ENCODE results near the gene GARIN5A.

The GARIN5A gene

DNA sequence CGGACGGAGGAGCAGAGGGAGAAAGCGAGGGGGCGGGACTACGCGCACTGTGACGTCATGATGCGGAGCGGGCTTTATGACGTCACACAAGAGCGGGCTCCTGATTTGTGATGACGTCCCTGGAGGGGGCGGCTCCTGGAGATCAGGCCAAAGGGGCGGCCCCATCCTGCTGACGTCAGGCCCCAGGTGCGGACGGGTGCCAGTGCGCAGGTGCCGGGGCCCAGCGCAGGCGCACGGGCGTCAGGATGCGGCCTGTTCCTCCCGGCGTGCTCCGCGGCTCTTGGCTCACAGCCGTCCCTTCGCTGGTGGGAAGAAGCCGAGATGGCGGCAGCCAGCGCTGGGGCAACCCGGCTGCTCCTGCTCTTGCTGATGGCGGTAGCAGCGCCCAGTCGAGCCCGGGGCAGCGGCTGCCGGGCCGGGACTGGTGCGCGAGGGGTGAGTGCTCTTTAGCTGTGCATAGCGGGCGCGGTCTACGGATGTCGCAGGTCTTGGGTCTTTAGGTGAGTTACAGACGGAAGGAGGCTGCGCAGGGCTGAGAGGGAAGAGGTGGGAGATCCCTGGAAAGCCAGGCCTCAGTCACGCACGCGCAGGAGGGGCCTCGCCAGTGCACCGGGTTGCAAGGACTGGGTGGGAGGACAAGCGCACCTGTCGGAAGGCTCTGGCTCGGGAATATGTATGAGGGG lies at the start of gene GARIN5A, which contains the start of gene EMC10:
TSS of gene GARIN5A (minus strand) at position 625 of the 683 bp plus-strand sequence. CDS start at position 165, 460 bp downstream.
TSS of gene EMC10 (plus strand) at position 284 of the 683 bp plus-strand sequence. CDS start at position 322, 38 bp downstream.
- DNase-seq = peak; percentile 80

DNA sequence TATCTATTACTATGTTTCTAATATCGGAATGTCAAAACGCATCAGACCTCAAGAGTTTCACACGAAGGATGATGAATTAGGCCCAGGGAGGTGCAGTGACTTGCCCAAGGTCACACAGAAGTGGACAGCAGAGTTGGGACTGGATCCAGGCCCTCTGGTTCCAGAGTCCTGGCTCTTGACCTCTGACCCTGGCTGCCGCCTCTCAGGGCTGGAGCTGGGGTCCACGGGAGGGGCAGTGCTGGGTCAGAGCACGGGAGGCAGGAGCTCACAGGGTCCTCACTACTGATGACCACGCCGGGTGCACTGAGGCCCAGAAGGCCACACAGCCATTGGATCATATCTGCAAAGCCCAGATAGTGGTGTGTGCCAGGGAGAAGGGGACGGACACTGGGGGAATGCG lies 46.2 kb upstream of the GARIN5A start:
- no peak for DNase-seq

GRCh38 chr19:50520822-50521465 lies 44.3 kb upstream of the GARIN5A start:
- DNase-seq = no peak

- DNase-seq = no peak
Measured at GRCh38 chr19:50519006-50519575, 42.4 kb upstream of the GARIN5A start.

GRCh38 chr19:50518091-50519005 lies 41.7 kb upstream of the GARIN5A start:
- DNase-seq = no peak

DNA sequence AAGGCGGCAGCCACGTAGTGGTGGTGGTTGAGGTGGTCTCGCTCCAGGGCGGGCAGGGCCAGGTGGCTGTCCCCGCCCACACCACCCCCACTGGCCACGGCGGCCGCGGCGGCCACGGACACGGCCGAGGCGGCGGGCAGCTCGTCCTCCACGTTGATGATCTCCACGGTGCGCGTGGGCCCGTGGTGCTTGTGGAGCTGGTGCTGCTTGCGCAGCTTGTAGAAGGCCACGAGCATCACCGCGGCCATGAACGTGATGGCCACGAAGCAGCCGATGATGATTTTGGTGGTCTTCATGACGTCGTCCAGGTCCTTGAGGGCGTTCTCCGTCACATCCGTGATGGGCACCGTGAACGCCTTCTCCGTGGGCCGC lies 41.0 kb upstream of the GARIN5A start:
- no peak for DNase-seq

DNA sequence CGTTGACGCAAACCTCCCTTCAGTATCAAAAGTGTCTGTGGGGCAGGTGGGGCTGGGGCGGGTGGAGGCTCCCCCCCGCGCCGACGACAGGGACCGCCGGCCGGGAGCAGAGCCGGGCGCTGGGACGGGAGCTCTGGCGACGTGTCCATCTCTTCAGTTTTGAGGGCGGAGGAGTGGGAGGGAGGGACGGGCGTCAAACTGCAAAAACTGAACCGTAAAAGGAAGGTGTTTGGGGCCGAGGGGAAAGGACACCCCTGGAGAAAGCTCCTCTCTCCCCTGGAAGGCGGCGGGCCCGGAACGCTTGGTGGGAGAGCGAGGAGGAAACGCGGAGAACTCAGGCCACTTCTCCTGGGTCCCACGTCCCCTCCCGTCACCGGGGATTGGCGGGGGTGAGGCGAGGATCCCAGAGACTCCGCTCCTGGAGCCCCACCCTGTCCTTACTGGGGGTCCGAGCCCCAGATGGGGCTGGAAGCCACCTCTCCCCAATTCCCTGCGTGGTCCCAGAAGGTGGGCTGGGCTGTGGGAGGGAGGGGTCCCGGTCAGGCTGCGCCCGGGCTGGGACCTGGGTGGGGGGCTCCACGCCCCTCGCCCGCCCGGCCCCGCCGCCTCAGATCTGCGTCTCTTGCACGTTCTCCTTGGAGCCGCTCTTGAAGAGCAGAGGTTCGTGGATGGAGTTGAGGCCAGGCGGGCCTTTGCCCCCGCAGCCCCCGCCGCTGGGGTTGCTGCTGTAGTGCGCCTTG lies 40.5 kb upstream of the GARIN5A start:
- DNase-seq = no peak

GRCh38 chr19:50516456-50516855 lies 39.8 kb upstream of the GARIN5A start:
- no peak for DNase-seq

DNA sequence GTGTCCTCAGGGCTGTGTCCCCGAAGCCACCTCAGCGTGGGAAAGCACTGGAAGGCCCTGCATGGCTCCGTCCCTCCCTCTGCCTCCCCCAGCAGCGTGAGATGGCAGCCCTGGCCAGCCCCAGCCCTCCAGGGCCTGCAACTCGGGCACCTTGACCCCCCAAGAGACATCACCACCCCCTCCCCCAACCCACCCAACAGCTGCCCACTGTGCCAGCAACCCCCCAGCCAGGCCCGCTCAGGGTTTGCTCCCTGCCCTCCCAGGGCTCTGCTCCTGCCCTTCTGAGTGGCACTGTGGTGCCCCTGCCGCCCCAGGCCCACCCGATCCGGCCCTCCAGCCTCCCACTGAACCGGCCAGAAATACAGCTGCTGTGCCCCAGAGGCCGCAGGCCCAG lies 38.5 kb upstream of the GARIN5A start:
- no peak for DNase-seq

- peak; percentile 73 for DNase-seq
Measured at GRCh38 chr19:50514346-50515167, 37.9 kb upstream of the GARIN5A start.

GRCh38 chr19:50513746-50514345 lies 37.2 kb upstream of the GARIN5A start, which contains the start of gene ASPDH:
TSS of gene ASPDH (minus strand) at chr19:50513913. CDS start at chr19:50513823, 90 bp downstream.
- DNase-seq = no peak

DNA sequence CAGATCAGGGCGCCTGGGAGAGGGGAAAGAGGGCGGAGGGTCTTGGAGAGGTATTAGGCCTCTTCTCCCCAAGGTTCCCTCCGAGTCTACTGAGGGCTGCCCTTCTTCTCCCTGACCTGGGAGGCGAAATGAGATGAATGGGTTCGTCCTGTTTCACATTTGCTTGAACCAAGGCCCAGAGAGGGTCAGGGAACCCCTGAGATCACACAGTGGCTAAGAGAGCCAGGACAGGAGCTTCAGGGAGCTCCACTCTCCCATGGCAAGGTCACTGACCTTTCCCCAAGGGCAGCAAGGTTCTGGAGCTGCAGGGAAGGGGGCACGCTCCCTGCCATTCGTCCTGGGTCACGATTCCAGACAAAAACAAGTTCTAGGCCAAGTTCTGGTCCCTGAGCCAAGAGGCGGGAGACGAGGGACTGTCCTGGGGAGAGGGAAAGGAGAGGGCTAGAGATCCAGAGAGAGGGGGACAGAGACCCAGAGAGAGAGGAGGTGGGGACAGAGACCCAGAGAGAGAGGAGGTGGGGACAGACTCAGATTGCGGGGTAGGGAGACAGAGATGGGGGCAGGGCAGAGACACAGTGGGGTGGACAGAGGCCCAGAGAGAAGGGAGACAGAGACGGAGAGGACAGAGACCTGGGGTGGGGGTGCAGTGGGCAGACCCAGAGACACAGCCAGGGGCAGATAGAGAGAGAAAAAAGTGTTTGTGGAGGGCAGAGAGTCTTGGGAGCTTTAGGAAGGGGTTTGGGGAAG lies 36.5 kb upstream of the GARIN5A start:
- DNase-seq = no peak

GRCh38 chr19:50512112-50512998 lies 35.7 kb upstream of the GARIN5A start:
- no peak for DNase-seq

- DNase-seq = peak; percentile 99
Measured at GRCh38 chr19:50511069-50511822, 34.6 kb upstream of the GARIN5A start, which contains the start of gene JOSD2. TSS of gene JOSD2 (minus strand) at chr19:50511191. CDS start at chr19:50510431, 760 bp downstream.

GRCh38 chr19:50510700-50511068 lies 34.0 kb upstream of the GARIN5A start:
- peak; percentile 97 for DNase-seq

- no peak for DNase-seq
Measured at GRCh38 chr19:50510121-50510670, 33.5 kb upstream of the GARIN5A start.

DNA sequence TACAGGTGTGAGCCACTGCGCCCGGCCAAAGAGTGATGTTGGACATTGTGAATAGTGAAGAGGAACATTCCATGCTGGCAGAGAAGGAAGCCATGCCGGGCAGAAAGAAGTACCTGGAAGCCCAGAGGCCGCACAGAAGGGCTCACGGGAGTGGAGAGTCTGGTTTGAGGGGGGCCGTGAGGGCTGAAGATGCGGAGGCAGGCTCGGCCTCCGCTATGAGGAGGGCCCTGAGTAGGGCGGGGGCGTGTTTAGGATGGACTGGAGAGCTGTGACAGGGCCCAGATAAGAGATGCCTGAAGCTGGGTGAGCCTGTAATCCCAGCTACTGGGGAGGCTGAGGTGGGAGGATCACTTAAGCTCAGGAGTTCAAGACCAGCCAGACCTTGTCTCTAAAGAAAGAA lies 32.7 kb upstream of the GARIN5A start:
- no peak for DNase-seq

DNA sequence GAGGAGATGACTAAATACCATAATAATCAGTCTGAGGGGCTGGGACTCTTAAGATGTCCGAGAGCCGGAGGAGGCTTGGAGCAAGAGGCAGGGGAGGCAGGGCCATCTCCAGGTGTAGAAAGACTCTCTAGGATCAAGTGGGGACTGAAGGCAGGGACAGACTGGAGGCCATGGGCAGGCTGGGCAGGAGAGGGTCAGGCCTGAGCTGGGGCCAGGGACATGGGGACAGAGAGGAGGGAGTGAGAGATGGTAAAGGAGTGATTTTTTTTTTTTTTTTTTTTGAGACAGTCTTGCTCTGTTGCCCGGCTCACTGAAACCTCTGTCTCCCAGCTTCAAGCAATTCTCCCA lies 32.2 kb upstream of the GARIN5A start:
- DNase-seq = no peak

All from COR-L47 (cell line).